Measurements from ENCODE around the gene PILRA. TPM values are rescaled to one million over a fixed set of nuclear protein-coding genes. Genes with fewer than 3 reads are reported as not detected.

Gene PILRA
- total and polyA plus RNA-seq, 8 donors: 1.4 to 10.0 (median 3.1) TPM; not detected in 3

DNA sequence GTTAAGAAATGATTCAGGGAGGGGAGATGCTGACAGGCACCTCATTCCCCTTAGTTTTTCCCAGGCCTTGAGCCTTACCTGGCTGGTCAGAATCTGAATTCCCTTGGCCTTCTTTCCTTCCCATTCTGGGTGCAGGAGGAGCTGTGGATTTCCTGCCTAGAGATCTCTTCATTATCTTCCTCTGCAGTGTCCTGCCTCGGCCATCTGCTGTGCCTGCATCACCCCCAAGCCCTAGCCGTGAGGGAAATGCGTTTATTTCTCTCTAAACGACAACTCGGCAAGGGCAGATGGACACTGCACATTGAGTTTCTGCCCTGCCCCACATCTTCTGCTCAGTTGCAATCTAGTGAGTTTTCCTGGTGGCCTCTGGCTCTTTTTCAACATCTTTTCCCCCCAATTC lies 28.5 kb downstream of the PILRA start:
- Histone ChIP-seq H3K4me1 (peaks cover 0 to 6% (median 0%) of the 10 kb centered on the region in 4 donors), H3K27me3 (no peaks in the 10 kb centered on the region), H3K36me3 (peaks cover 0 to 13% (median 0%) of the 10 kb centered on the region in 4 donors), H3K27ac (no peak overlapping the region), H3K4me3 (no peak overlapping the region), H3K9me3 (no peaks in the 10 kb centered on the region)
- 66 to 85% (median 78%) methylated on average over 5 of the region's 5 CpGs for WGBS, 5 donors
- intact Hi-C loops (cut with DNase I; ENCODE audit: low total_unique reads): no loop called here
- TF ChIP-seq POLR2AphosphoS5 (IDR thresholded peaks at IDR 0.05) (no peak), EP300 (IDR thresholded peaks at IDR 0.05) (no peak), POLR2A (IDR thresholded peaks at IDR 0.05) (no peak)
- TF ChIP-seq, protein P1, sequence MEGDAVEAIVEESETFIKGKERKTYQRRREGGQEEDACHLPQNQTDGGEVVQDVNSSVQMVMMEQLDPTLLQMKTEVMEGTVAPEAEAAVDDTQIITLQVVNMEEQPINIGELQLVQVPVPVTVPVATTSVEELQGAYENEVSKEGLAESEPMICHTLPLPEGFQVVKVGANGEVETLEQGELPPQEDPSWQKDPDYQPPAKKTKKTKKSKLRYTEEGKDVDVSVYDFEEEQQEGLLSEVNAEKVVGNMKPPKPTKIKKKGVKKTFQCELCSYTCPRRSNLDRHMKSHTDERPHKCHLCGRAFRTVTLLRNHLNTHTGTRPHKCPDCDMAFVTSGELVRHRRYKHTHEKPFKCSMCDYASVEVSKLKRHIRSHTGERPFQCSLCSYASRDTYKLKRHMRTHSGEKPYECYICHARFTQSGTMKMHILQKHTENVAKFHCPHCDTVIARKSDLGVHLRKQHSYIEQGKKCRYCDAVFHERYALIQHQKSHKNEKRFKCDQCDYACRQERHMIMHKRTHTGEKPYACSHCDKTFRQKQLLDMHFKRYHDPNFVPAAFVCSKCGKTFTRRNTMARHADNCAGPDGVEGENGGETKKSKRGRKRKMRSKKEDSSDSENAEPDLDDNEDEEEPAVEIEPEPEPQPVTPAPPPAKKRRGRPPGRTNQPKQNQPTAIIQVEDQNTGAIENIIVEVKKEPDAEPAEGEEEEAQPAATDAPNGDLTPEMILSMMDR (IDR thresholded peaks at IDR 0.05): no peak
- DNase-seq: no peak

DNA sequence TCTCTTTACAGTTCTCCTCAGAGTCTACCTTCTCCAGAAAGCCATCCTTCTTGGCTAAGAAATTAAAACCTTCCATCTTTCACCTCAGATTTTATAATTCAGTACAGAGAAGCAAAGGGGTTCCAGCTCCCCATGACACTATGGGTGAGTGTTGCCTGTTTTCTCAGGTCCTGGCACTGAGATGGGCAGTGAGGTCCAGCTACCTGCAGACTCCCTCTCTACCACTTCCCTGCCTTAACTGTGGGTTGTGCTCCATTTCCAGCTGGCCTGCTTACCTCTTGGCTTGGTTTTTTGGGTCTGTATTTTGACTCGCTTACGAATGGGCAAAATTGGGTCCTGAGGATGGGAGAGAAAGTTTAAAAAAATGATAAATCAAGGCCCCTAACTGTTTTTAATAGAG lies 29.0 kb downstream of the PILRA start:
- intact Hi-C loops (cut with DNase I; ENCODE audit: low total_unique reads): no loop called here
- no peaks in the 10 kb centered on the region for H3K27me3 ChIP-seq
- TF ChIP-seq EP300 (IDR thresholded peaks at IDR 0.05) (no peak), POLR2AphosphoS5 (IDR thresholded peaks at IDR 0.05) (no peak), POLR2A (IDR thresholded peaks at IDR 0.05) (no peak)
- TF ChIP-seq, protein P1 (IDR thresholded peaks at IDR 0.05): no peak
- H3K36me3 ChIP-seq: peaks cover 0 to 13% (median 0%) of the 10 kb centered on the region in 4 donors
- no peaks in the 10 kb centered on the region for H3K9me3 ChIP-seq
- DNase-seq: no peak
- H3K4me1 ChIP-seq: peaks cover 0 to 8% (median 0%) of the 10 kb centered on the region in 4 donors
- WGBS, 5 donors: 94 to 100% (median 96%) methylated on average over 2 of the region's 2 CpGs
- no peak overlapping the region for H3K4me3 ChIP-seq
- no peak overlapping the region for H3K27ac ChIP-seq

DNA sequence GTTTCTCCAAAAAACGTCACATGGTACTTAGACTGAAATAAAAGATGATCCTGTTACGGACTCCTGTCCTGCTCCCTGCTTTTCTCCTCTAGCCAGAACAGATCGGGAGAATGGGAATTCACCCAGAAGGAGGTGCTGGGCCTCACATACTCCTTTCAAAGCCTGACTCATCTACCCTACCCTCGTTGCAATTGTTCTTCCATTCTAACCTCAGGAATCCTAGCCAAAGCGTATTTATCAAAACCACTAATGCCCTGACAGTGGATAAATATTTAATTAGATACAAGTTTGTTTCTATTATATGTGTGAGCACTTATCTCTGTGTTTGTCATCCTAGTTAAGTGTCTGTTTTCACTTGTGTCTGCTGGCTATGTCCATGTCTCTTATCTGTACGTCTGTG lies 33.5 kb downstream of the PILRA start:
- Histone ChIP-seq H3K27ac (no peak overlapping the region), H3K4me1 (peaks cover 0 to 5% (median 0%) of the 10 kb centered on the region in 4 donors), H3K4me3 (no peak overlapping the region), H3K27me3 (no peaks in the 10 kb centered on the region), H3K9me3 (no peaks in the 10 kb centered on the region), H3K36me3 (peaks cover 0 to 8% (median 0%) of the 10 kb centered on the region in 4 donors)
- DNase-seq: no peak
- intact Hi-C loops (cut with DNase I; ENCODE audit: low total_unique reads): no loop called here
- 39 to 61% (median 46%) methylated on average over 6 of the region's 6 CpGs for WGBS, 5 donors
- no peak for TF ChIP-seq POLR2A (IDR thresholded peaks at IDR 0.05)
- TF ChIP-seq, protein P1 (IDR thresholded peaks at IDR 0.05): no peak
- TF ChIP-seq POLR2AphosphoS5 (IDR thresholded peaks at IDR 0.05): no peak
- no peak for TF ChIP-seq EP300 (IDR thresholded peaks at IDR 0.05)

DNA sequence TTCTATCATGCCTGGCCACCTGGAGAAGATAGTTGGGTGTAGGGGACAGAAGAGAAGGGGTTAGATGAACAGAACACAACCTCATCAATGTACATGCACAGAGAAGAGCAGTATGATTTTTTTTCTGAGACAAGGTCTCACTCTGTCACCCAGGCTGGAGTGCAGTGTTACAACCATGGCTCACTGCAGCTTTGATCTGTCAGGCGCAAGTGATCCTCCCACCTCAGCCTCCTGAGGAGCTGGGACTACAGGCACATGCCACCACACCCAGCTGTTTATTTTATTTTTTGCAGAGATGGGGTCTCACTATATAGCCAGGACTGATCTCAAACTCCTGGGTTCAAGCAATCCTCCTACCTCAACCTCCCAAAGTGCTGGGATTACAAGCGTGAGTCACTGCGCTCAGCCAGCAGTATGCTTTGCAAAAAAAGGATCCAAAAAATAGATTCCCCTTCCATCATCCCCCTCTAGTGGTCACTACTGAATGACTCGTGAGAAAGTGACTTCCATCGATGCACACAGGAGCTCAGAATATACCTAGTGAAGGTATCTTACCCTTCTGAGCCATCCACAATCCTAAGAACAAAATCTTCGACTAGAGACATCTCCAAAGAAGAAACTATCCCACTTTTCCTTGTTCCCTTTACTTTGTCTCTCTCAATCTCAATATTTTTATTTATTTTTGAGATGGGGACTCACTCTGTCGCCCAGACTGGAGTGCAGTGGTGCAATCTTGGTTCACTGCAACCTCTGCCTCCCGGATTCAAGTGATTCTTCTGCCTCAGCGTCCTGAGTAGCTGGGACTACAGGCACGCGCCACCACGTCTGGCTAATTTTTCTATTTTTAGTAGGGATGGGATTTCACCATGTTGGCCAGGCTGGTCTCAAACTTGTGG lies 34.2 kb downstream of the PILRA start:
- H3K4me3 ChIP-seq: no peak overlapping the region
- peaks cover 0 to 5% (median 0%) of the 10 kb centered on the region in 4 donors for H3K4me1 ChIP-seq
- no peak overlapping the region for H3K27ac ChIP-seq
- intact Hi-C loops (cut with DNase I; ENCODE audit: low total_unique reads): no loop called here
- peak in 1 of 2 donors; percentile 79 for DNase-seq
- H3K27me3 ChIP-seq: no peaks in the 10 kb centered on the region
- TF ChIP-seq POLR2AphosphoS5 (IDR thresholded peaks at IDR 0.05) (peak in 1 of 3 donors; percentile 35), POLR2A (IDR thresholded peaks at IDR 0.05) (no peak), EP300 (IDR thresholded peaks at IDR 0.05) (no peak)
- TF ChIP-seq, protein P1 (IDR thresholded peaks at IDR 0.05): peak in 5 of 7 experiments; percentile 32 to 57 (median 46)
- 43 to 58% (median 50%) methylated on average over 12 of the region's 12 CpGs for WGBS, 5 donors
- H3K9me3 ChIP-seq: no peaks in the 10 kb centered on the region
- H3K36me3 ChIP-seq: peaks cover 0 to 4% (median 0%) of the 10 kb centered on the region in 4 donors

Measured in stomach (tissue), 9 donors.